Fibroblast of skin of right biceps (primary cell): ENCODE measurements around the gene EHMT1.
"Not testable (repeated sequence)": the region's sequence is repeated elsewhere in the genome, so short reads cannot be mapped to it uniquely, and the experiment has no call there.

ENCODE experiments used
- DNase-seq: peaks from one replicate; pipeline ENCODE4 v3.0.0-alpha.2; 2013

The EHMT1 gene

DNA sequence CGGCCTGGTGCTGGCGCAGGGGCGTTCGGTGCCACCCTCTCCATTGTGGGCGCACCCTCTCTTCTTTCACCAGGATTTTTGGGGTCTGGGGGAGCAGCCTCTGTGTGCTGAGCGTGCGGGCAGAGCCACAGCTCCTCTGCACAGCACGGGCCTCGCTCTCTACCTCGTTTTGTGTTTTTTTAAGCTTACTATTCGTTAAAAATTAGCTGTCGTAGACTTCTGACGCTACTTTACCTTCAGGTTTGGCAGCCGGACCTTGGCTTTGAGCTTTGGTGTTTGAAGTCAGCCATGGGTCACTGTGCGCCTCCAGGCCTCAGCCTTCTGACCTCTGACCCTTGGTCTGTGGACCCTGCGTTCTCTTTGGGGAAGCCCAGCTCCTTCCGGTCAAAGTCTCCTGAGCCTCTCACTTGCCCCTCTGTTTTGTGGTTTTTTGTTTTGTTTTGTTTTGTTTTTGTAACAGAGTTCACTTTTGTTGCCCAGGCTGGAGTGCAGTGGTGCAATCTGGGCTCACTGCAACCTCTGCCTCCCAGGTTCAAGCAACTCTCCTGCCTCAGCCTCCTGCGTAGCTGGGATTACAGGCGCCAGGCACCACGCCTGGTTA, 170.6 kb downstream of the EHMT1 start:
- no peak for DNase-seq

DNA sequence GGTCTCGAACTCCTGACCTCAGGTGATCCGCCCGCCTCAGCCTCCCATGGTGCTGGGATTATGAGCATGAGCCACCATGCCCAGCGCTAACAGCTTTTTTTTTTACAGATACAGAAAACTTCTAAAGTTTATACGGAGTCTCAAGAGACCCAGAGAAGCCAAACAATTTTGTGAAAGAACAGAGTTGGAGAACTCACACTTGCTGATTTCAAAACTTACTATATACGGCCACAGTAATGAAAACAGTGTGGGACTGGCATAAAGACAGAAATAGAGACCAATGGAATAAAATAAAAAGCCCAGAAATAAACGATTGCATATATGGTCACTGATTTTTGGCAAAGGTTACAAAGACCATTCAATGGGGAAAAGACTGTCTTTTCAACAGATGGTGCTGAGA, 173.1 kb downstream of the EHMT1 start:
- DNase-seq: no peak

DNA sequence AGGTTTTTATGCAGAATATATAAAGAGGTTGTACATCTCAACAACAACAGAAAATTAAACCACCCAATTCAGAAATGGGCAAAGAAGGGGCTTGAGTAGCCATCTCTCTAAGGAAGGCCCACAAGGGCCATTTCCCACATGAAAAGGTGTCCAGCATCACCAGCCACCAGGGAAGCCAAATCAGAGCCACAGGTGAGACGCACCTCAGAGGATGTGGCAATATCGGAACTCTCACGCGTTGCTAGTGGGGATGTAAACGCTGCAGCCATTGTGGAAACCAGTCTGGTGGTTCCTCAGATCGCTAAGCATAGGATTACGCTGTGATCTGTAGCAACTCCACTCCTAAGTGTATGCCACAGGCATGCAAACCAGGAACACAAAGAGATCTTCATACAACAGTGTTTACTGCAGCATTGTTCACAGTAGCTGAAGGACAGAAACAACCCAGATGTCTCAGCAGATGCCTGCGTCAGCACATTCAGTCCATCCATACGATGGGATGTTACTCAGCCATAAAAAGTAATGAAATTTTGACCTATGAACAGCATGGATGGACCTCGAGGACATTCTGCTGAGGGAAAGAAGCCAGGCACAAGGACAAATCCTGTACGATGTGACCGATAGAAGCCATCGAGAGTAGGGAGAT, 174.5 kb downstream of the EHMT1 start:
- no peak for DNase-seq

DNA sequence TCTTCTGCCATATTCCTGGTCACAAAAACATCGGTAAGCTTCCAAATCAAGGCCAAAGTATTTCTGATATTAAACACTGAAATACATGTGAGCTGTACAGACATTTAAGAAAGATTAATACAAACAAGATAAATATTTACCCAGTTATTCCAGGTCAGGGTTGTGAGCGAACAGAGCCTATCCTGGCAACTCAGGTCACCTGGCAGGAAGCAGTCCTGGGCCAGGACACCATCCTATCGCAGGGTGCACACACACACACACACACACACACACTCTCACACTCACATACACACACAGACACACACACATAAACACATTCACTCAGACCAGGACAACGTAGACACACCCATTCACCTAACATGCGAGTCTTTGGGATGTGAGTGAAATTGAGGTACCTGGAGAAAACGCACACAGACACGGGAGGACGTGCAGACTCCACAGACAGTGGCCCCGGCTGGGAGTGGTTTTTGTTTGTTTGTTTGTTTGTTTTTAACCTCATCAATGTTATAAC, 176.4 kb downstream of the EHMT1 start:
- no peak for DNase-seq

DNA sequence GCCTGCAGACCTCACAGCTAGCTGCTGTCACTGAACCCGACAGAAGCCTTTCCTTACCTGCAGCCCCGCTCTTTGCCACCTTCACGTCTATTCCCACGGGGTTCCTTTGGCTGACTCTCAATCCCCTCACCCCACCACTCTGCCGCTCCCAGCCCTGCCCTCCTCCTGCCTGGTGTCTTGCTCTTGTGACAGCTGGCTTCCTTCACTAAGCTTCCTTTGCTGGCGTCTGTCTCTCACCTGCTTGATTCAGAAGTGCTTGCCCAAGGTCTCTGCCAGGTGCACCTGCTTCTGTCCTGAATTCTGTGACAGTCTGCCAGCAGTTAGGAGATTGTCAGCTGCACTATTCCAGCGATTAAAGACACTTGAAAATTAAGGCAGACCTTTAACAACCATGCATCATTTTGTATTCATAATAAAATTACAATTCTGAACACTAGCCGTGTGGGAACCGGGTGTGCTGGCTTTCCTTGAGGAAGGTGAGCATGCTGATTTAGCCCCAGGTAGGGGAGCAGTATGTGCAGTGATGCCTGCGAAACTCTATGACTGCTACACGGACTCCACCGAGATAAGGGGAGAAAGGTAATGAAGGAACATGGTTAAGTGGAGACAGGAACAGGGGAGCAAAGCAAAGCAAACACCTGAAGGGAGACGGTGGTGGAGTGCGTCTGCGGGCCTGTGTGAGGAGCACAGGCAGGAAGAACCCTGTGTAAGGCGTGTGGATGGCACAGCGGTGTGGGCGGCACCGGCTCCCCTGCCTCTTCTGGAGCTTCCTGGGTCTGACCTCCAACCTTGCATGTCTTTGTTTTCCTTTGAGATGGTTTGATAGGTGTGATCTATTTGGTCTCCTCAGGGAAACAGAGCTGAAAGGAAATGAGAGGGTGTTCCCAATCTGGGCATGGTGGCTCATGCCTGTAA, 178.7 kb downstream of the EHMT1 start:
- DNase-seq: no peak

DNA sequence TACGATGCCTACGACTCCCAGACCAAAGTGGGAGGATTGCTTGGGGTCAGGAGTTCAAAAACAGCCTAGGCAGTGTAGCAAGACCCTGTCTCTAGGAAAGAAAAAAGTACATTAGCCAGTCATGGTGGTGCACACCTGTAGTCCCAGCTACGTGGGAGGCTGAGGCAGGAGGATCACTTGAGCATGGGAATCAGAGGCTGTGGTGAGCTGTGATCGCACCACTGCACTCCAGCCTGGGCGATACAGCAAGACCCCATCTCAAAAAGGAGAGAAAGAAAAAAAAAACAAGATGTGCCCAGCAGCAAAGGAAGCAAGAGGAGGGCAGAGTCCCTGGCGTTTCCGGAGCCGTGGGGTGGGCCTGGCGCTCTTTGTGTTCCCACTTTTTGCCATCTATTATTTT, 179.3 kb downstream of the EHMT1 start:
- DNase-seq: no peak

DNA sequence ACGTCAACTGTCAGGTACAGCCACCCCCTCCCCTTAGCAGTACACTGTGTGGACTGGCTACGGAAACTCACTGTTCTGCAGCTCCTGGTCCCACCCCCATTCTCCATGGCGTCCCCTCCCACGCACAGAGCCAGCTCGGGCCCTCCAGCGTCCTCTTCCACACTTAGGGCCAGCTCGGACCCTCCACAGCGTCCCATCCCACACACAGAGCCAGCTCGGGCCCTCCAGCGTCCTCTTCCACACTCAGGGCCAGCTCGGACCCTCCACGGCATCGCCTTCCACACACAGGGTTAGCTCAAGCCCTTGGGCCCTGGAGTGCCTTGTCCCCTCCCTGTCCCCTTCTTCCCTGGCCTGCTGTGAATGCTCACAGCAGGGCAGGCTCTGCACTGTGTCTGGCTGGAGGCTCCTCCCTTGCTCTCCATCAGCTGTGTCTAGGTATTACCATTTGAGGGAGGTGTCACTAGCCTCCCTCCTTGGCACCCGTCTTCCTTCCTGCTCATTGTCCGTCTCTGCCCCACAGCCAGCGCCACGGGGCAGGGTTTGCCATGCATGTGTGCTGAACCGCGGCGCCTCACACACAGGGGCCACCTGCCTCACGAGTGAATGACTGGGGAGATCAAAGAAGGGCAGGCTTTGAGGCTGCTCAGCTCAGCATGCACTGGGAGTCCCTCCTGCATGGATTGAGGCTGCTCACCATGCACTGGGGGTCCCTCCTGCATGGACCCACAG, 180.3 kb downstream of the EHMT1 start:
- no peak for DNase-seq

DNA sequence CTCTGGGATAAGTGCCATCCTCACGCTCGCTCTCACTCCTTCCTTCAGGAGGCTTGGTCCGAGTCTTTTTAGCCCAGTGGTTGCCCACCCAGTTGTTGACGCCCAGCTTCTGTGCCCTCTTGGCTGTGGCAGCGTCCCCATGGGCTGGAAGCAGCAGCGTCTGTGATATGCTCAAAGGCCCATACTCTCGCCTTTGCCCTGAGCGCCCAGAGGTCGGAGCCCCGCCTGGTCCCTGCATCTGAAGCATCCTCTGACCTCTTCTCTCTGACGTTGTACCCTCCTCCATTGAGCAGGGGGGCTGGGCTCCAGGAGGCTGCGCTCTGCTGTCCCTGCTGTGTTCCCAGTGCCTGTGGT, 180.8 kb downstream of the EHMT1 start:
- DNase-seq: no peak

DNA sequence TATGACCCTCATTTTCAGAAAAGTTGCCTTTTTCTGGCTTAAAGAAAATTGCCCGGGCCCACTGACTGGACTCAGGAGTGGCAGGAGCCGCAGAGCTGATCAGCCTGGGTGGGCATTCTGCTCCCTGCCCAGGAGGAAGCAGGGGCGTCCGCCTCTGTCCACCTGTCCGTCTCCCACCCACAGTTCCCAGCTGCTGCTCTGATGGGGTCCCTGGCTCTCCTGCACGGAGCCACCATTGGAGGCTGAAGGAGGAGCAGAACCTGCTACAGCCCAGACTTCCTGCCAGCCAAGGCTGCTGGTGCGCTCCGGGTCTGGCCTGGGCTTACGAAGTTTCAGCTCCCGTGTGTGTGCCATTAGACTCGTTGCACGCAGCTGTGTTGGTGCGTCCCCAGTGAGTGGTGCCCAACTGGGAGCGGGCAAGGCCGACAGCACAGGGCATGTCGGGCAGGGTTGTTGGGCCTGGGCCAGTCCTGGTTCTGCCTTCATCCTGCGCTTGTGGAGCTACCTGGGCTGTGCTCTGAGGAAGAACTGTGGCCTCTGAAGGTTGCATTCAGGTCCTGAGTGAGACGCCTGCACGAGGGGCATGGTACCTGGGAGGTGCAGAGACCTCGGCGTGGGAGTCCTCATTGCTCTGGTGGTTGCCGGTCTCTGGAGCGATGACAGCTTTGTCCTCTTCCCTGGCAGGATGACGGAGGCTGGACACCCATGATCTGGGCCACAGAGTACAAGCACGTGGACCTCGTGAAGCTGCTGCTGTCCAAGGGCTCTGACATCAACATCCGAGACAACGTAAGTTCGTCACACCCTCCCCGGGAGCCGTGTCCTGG, 181.6 kb downstream of the EHMT1 start:
- no peak for DNase-seq

DNA sequence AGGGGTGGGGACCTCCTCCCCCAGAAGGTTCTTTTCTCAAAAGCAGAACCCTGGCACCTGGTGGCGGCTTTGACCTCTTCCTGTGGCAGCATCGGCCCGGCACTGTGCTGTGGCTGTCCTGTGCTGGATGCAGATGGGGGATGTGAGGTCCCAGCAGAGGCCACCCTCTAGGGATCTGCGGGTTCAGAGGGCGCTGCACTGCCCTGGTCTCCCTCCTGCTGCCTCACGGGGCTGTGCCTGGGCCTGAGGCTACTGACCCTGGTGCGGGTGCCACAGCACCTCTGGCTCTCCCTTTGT, 182.2 kb downstream of the EHMT1 start:
- no peak for DNase-seq

DNA sequence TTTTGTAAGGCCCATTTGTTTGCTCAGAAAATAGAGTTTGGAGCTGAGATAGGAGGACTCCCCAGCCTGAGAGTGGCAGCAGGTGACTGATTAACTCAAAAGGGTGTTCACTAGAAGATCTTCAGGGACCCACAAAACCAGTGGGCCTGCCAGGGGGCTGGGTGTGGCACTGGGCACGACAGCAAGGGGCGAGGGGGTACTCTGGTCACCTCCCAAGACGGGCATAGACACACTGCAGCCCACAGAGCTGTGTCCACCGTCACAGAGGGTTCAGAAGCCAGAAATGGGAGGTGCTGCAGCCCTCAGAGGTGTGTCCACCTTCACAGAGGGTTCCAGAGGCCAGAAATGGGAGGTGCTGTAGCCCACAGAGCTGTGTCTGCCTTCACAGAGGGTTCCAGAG, 183.2 kb downstream of the EHMT1 start:
- no peak for DNase-seq

DNA sequence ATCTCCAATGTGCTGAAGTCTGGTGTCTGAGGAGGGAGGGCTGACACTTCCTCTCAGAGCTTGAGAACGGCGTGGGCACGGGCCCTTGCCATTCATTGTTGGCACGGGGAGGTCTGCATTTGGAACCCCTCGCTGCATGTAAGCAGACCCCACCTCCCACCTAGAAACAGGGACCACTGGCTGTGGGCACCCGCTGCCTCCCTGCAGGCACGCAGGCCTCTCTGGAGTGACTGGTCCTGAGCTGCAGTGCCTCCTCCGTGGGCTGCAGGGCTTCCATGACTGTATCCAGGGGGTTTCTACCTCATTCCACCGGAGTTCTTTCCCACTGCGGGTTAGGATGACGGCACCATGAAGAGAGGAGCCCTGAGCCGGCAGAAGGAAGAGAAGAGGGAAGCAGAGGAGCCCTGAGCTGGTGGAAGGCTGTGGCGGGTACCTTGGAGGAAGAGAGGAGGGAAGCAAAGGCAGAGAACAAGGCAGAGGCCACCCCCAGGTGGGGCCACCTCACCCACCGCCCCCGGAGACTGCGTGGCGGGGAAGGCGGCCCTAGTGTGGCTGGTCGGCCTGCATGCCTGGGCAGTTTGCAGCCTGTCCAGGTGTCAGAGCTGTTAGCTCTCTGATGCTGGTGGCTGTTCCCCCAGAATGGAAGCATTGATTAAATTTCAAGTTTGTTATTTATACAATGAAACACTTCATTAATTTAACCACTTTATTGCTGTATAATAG, 183.9 kb downstream of the EHMT1 start:
- DNase-seq: no peak

DNA sequence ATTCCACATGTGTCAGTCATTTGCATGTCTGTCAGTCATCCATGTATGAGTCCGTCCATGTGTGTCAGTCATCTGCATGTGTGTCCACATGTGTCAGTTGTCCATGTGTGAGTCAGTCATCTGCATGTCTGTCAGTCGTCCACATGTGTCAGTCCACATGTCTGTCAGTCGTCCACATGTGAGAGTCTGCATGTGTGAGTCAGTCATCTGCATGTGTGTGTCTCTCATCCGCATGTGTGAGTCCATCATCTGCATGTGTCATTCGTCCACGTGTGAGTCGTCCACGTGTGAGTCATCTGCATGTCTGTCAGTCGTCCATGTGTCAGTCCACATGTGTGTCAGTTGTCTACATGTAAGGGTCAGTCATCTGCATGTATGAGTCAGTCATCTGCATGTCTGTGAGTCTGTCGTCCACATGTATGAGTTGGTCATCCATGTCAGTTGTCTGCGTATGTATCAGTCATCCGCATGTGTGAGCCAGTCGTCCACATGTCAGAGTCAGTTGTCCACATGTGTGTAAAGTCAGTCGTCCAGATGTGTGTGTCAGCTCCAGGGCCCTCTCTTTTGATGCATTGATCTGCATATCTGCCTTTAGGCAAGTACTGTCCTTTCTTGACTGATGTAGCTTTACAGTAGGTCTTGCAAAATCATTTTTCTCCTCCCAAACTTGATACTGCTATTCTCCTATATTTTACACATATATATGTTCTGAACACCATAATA, 186.3 kb downstream of the EHMT1 start:
- peak; percentile 38 for DNase-seq

DNA sequence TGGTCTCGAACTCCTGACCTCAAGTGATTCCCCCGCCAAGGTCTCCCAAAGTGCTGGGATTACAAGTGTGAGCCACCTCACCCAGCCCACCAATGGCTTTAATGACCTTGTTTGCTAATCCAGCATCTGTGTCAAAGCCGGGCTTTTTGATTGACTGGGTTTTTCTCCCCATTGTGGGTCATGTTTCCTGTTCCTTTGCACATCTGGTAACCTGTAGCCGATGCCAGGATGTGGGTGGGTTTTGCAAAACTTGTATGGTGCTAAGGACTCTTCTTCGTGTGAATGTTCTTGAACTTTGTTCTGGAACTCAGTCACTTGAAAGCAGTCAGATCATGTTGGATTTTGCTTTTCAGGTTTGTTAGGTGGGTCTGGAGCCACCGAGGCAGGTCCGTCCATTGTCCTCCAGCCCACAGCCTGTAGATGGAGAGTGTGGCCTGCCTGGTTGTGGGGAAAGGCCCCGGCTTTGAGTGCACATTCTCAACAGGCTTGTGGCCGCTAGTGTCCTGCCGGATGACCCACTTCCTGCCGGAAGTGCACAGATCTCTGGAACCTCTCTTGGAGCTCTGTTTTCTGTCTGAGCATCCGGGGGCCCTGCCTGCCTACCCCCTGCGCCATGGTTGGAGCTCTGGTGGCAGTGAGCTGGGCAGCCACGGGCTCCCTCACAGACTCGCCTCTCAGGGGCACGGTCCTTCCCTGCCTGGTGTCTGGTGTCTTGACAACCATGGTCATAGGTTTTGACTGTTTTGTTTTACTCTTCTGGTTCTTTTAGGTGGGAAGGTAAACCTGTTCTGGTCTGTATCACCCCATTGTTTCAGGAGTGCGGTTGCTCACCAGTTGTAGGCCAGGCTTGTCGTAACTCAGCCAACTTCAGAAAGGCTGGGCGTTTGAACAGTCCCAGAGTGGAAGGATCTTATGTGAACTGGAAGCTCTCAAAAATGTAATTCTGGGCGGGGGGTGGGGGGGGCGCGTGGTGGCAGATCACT, 189.2 kb downstream of the EHMT1 start:
- no peak for DNase-seq

DNA sequence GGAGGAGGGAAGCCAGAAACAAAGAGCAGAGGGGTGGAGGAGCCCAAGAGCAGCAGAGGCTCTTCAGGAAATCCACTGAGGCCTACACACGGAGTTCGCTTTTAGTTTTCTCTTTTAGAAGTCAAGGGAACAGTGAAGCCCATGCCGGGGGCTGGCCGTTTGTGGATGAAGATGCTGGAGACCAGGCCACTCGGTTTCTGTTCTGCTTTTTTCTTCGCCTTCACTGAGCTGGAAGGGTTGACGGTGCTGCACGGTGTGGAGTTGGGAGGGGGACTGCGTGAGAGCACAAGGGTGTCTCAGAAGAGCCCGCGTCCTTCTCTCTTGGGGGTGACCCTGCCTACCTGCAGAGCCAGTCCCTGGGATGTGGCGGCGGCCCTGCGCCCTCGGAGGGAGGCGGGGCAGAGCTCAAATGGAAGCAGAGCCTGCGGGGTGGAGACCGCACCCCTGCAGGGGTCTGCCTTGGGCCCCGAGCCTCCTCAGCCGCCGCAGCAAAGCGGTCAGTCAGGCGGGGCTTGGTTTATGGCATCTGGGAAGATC, 190.3 kb downstream of the EHMT1 start:
- no peak for DNase-seq

DNA sequence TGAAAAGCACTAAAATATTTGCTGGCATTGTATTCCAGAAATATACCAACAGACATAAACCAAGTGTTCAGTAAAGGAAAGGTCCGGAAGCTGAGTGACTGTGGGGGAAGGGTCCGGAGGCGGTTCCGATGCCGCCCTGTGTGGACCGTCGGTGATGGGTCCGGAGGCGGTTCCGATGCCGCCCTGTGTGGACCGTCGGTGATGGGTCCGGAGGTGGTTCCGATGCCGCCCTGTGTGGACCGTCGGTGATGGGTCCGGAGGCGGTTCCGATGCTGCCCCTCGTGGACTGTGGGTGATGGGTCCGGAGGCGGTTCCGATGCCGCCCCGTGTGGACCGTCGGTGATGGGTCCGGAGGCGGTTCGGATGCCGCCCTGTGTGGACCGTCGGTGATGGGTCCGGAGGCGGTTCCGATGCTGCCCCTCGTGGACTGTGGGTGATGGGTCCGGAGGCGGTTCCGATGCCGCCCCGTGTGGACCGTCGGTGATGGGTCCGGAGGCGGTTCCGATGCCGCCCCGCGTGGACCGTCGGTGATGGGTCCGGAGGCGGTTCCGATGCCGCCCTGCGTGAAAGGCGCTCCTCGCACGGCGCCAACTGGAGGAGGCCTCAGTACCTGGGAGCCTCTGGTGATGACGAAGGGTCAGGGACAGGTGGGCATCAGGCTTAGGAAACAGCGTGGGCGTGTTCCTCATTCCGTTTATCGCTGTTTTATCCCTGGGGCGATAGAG, 191.1 kb downstream of the EHMT1 start:
- DNase-seq: not testable (repeated sequence)

DNA sequence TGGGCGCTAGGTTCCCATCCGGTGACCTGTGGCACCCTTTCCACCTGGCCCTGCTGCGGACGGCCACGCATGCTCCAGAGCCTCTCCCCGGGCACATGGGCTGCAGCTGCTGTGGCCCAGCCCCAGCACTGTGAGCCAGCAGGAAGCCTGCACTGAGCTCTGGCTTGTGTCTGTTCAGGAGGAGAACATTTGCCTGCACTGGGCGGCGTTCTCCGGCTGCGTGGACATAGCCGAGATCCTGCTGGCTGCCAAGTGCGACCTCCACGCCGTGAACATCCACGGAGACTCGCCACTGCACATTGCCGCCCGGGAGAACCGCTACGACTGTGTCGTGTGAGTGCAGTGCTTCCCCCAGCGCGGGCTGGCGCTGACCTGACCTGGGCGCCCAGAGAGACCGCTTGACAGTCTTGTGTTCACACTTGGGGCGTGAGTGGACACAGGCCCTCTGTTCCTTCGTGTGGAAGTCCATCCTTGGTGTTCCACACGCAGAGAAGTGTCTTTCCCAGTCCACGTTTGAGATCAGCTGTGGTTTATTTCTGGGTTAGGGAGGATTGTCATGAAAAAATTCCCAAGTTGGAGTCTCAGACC, 192.6 kb downstream of the EHMT1 start:
- DNase-seq: no peak

DNA sequence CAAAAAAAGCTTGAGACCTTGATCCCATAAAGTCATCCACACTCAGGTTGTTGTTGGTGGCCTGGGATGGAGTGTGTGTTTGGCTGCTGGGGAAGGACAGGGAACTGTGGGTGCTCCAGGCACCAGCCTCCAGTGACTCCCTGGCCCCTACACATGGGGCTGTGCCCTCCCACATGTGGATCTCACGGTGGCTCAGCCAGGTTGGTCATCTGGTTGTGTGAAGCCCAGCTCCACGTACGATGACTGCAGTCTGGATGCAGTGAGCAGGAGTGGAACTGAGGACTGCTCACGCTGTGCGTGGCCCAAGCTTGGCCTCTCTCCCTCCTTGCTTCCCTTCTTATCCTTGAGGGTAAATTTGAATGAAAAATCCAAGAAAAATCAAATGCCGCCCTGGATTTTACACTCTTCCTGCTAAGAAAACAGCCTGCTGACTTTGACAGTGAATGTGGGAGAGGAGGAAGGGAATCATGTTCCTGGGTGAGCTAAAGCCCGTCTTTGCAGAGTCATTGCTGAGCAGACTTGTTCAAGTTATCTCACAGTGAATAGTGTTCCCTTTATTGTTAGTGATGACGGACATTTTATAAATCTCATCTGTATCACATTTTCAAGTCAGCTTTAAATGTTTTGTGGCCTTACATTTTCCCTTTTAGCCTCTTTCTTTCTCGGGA, 193.7 kb downstream of the EHMT1 start:
- DNase-seq: no peak
